Measurements from ENCODE around the gene POU6F2. TPM values are rescaled to one million over a fixed set of nuclear protein-coding genes. Genes with fewer than 3 reads are reported as not detected.

Gene POU6F2
- total and polyA plus RNA-seq, 9 of the 15 experiments (the other 6 are each of a cell fraction or from before 2014, with no cell fraction given), result 0.29 to 1.5 (median 0.96) TPM

GRCh38 chr7:39465055-39465929, 487.6 kb downstream of the POU6F2 start (continued):
- TF ChIP-seq TFAP4 (CRISPR knock-in tag; IDR thresholded peaks at IDR 0.05; ENCODE audit: borderline replicate concordance) (no peak), JUND (IDR thresholded peaks at IDR 0.05; ENCODE audit: borderline replicate concordance, low read depth, low read length) (0 out of 2 replicates have a peak, but pooled peaks have one; percentile 5), JUND (tag; IDR thresholded peaks at IDR 0.05; ENCODE audit: borderline replicate concordance, low read depth, low read length) (no peak), NUFIP1 (IDR thresholded peaks at IDR 0.05; ENCODE audit: partially characterized antibody) (no peak), RBM15 (IDR thresholded peaks at IDR 0.05; ENCODE audit: insufficient read depth, low read length) (no peak), MYBL2 (IDR thresholded peaks at IDR 0.05; ENCODE audit: low read depth) (no peak), MYBL2 (CRISPR knock-in tag; IDR thresholded peaks at IDR 0.05; ENCODE audit: borderline replicate concordance) (no peak), E2F1 (CRISPR knock-in tag; IDR thresholded peaks at IDR 0.05) (no peak), EP300 (IDR thresholded peaks at IDR 0.05; ENCODE audit: low read length) (no peak), ZNF384 (IDR thresholded peaks at IDR 0.05; ENCODE audit: low read depth, low read length) (peak; percentile 39; the same call in 1 of the 2 replicates), JUNB (CRISPR knock-in tag; conservative IDR thresholded peaks at IDR 0.05) (no peak), HMG20B (CRISPR knock-in tag; IDR thresholded peaks at IDR 0.05) (no peak), BDP1 (IDR thresholded peaks at IDR 0.05; ENCODE audit: insufficient read depth, insufficient read length) (no peak)
- TF ChIP-seq, protein P1, sequence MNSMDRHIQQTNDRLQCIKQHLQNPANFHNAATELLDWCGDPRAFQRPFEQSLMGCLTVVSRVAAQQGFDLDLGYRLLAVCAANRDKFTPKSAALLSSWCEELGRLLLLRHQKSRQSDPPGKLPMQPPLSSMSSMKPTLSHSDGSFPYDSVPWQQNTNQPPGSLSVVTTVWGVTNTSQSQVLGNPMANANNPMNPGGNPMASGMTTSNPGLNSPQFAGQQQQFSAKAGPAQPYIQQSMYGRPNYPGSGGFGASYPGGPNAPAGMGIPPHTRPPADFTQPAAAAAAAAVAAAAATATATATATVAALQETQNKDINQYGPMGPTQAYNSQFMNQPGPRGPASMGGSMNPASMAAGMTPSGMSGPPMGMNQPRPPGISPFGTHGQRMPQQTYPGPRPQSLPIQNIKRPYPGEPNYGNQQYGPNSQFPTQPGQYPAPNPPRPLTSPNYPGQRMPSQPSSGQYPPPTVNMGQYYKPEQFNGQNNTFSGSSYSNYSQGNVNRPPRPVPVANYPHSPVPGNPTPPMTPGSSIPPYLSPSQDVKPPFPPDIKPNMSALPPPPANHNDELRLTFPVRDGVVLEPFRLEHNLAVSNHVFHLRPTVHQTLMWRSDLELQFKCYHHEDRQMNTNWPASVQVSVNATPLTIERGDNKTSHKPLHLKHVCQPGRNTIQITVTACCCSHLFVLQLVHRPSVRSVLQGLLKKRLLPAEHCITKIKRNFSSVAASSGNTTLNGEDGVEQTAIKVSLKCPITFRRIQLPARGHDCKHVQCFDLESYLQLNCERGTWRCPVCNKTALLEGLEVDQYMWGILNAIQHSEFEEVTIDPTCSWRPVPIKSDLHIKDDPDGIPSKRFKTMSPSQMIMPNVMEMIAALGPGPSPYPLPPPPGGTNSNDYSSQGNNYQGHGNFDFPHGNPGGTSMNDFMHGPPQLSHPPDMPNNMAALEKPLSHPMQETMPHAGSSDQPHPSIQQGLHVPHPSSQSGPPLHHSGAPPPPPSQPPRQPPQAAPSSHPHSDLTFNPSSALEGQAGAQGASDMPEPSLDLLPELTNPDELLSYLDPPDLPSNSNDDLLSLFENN (IDR thresholded peaks at IDR 0.05; ENCODE audit: low read depth in 2 of 2, low read length in 2 of 2), result no peak
- TF ChIP-seq, protein P2, sequence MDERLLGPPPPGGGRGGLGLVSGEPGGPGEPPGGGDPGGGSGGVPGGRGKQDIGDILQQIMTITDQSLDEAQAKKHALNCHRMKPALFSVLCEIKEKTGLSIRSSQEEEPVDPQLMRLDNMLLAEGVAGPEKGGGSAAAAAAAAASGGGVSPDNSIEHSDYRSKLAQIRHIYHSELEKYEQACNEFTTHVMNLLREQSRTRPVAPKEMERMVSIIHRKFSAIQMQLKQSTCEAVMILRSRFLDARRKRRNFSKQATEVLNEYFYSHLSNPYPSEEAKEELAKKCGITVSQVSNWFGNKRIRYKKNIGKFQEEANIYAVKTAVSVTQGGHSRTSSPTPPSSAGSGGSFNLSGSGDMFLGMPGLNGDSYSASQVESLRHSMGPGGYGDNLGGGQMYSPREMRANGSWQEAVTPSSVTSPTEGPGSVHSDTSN (CRISPR knock-in tag; IDR thresholded peaks at IDR 0.05; ENCODE audit: low read depth), result no peak
- TF ChIP-seq, protein P2 (tag; conservative IDR thresholded peaks at IDR 0.05; ENCODE audit: low read depth), result peak; percentile 48
- TF ChIP-seq, protein P3, sequence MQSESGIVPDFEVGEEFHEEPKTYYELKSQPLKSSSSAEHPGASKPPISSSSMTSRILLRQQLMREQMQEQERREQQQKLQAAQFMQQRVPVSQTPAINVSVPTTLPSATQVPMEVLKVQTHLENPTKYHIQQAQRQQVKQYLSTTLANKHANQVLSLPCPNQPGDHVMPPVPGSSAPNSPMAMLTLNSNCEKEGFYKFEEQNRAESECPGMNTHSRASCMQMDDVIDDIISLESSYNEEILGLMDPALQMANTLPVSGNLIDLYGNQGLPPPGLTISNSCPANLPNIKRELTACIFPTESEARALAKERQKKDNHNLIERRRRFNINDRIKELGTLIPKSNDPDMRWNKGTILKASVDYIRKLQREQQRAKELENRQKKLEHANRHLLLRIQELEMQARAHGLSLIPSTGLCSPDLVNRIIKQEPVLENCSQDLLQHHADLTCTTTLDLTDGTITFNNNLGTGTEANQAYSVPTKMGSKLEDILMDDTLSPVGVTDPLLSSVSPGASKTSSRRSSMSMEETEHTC (IDR thresholded peaks at IDR 0.05), result no peak
